Gastrocnemius medialis (tissue), 4 donors: ENCODE results near the gene ACTN3. TPM values are rescaled to one million over a fixed set of nuclear protein-coding genes. Genes with fewer than 3 reads are reported as not detected.

ENCODE experiments used
- ATAC-seq, 2 donors: fragments of 150-250 bp; one replicate each; pipeline ENCODE4 v1.9.1; 2016
- DNase-seq, 2 donors: peaks; one replicate each; pipeline ENCODE4 v3.0.0-alpha.2; 2019
- H3K27ac ChIP-seq, 4 donors: fragments of 200-600 bp; sonication (generic); 1 replicate in 1 of 4; 2 replicates in 3 of 4; pipeline ENCODE4 v1.5.1; 2016 to 2018; ENCODE audit warnings: mild to moderate bottlenecking in 2 of 4, moderate library complexity in 1 of 4
- H3K27me3 ChIP-seq, 3 donors: fragments of 200-600 bp; sonication (generic) in 2 of 3; 1 replicate in 1 of 3; 2 replicates in 2 of 3; pipeline versions ENCODE4 v1.5.1 to v1.6.0; 2016 to 2019; ENCODE audit warnings: mild to moderate bottlenecking in 1 of 3, moderate library complexity in 1 of 3
- H3K36me3 ChIP-seq, 2 donors: fragments of 200-600 bp; sonication (generic) in 1 of 2; one replicate each; pipeline ENCODE4 v1.5.1; 2017 to 2018
- H3K4me1 ChIP-seq, 2 donors: fragments of 200-600 bp; sonication (generic) in 1 of 2; one replicate each; pipeline ENCODE4 v1.5.1; 2016 to 2017; ENCODE audit warnings: mild to moderate bottlenecking in 2 of 2
- H3K4me3 ChIP-seq, 4 donors: fragments of 200-600 bp; sonication (generic) in 3 of 4; 1 replicate in 1 of 4; 2 replicates in 3 of 4; pipeline ENCODE4 v1.5.1; 2016 to 2019; ENCODE audit warnings: mild to moderate bottlenecking in 2 of 4
- H3K9me3 ChIP-seq, 3 donors: fragments of 200-600 bp; sonication (generic) in 2 of 3; 1 replicate in 1 of 3; 2 replicates in 2 of 3; pipeline ENCODE4 v1.5.1; 2016 to 2019
- CTCF ChIP-seq, 5 experiments: fragments of 450-650 bp in 3 of 5; fragments of 200-600 bp in 2 of 5; sonication (generic) in 2 of 5; IDR thresholded peaks in 4 of 5; conservative IDR thresholded peaks in 1 of 5; 1 replicate in 4 of 5; 2 replicates in 1 of 5; pipeline ENCODE4 v1.5.1; 2016 to 2019; ENCODE audit warnings: antibody characterized with exemption in 5 of 5, mild to moderate bottlenecking in 3 of 5, moderate library complexity in 3 of 5
- POLR2A ChIP-seq, 2 donors: fragments of 450-650 bp; IDR thresholded peaks; one replicate each; pipeline ENCODE4 v1.6.1; 2017; ENCODE audit warnings: antibody characterized with exemption in 2 of 2, mild to moderate bottlenecking in 2 of 2, moderate library complexity in 2 of 2
- in situ Hi-C, 4 donors: fragments of 200-750 bp; cut with MboI; loops; one replicate each; pipeline versions ENCODE4 v1.15.0 to v1.8.0; 2017; ENCODE audit warnings: low sequenced_read_pairs in 4 of 4
- intact Hi-C: fragments of 100-400 bp; cut with DNase I; formaldehyde crosslinking; loops from one replicate; pipeline ENCODE4 v1.15.1; 2023; ENCODE audit warnings: low total_unique reads
- total RNA-seq, 4 donors: library from RNA; depleted of rRNA; stranded (reverse); fragments of >200 nt; gene quantifications; one replicate each; pipeline versions ENCODE4 v1.1.0 to v1.2.3, GENCODE V29; 2016

The ACTN3 gene
- total RNA-seq: 1 to 10 TPM in 3 of 4 donors, under 1 TPM in 1; 0.85 to 2.4 (median 1.2) TPM

GRCh38 chr11:66546368-66546965 is at the start of gene ACTN3:
TSS of gene ACTN3 (plus strand) at chr11:66546903. CDS start at chr11:66546938, 35 bp downstream.
- H3K4me1 ChIP-seq: peaks cover 25 to 50% of the 10 kb centered on the region in 2 donors
- H3K27ac ChIP-seq: peak within 1 kb of the TSS; percentile 79 to 94 (median 91)
- no peak for TF ChIP-seq CTCF (IDR thresholded peaks at IDR 0.05 in 4 of 5, conservative IDR thresholded peaks at IDR 0.05 in 1 of 5)
- no peak for TF ChIP-seq POLR2A (IDR thresholded peaks at IDR 0.05)
- DNase-seq (peak; percentile 27 to 52), ATAC-seq (peak; percentile 7)
- H3K4me3 ChIP-seq: peak within 1 kb of the TSS; percentile 70 to 99 (median 80)
- no peaks in the 10 kb centered on the region for H3K9me3 ChIP-seq
- in situ Hi-C loops: no loop called here
- intact Hi-C loops: loop anchor here (1.0 to 2.0 kb wide), 3 partner anchors 22 to 132 kb away; partner anchors contain the start of genes CCDC87 and CCS
- H3K27me3 ChIP-seq: no peaks in the 10 kb centered on the region
- peaks cover 0 to 4% of the 10 kb centered on the region in 2 donors for H3K36me3 ChIP-seq

- in situ Hi-C loops (no loop called here), intact Hi-C loops (no loop called here)
- Histone ChIP-seq H3K4me1 (no peaks in the 10 kb centered on the region), H3K9me3 (no peaks in the 10 kb centered on the region), H3K4me3 (no peak overlapping the region), H3K36me3 (peaks cover 0 to 66% of the 10 kb centered on the region in 2 donors), H3K27me3 (no peaks in the 10 kb centered on the region), H3K27ac (no peak overlapping the region)
- TF ChIP-seq CTCF (IDR thresholded peaks at IDR 0.05 in 4 of 5, conservative IDR thresholded peaks at IDR 0.05 in 1 of 5): no peak
- TF ChIP-seq POLR2A (IDR thresholded peaks at IDR 0.05): no peak
- DNase-seq (no peak), ATAC-seq (no peak)
Measured at GRCh38 chr11:66497206-66497605, 49.5 kb upstream of the ACTN3 start.

- intact Hi-C loops: no loop called here
- no peak overlapping the region for H3K4me3 ChIP-seq
- no peaks in the 10 kb centered on the region for H3K4me1 ChIP-seq
- H3K27me3 ChIP-seq: no peaks in the 10 kb centered on the region
- no peak for ATAC-seq
- in situ Hi-C loops: no loop called here
- no peak for DNase-seq
- H3K9me3 ChIP-seq: no peaks in the 10 kb centered on the region
- TF ChIP-seq POLR2A (IDR thresholded peaks at IDR 0.05) (no peak), CTCF (IDR thresholded peaks at IDR 0.05 in 4 of 5, conservative IDR thresholded peaks at IDR 0.05 in 1 of 5) (no peak)
- no peak overlapping the region for H3K27ac ChIP-seq
- peaks cover 0 to 54% of the 10 kb centered on the region in 2 donors for H3K36me3 ChIP-seq
Measured at GRCh38 chr11:66498506-66498905, 48.2 kb upstream of the ACTN3 start.

- in situ Hi-C loops (no loop called here), intact Hi-C loops (no loop called here)
- Histone ChIP-seq H3K27me3 (no peaks in the 10 kb centered on the region), H3K4me3 (no peak overlapping the region), H3K4me1 (peaks cover 2 to 3% of the 10 kb centered on the region in 2 donors), H3K36me3 (peaks cover 0 to 21% of the 10 kb centered on the region in 2 donors), H3K27ac (no peak overlapping the region), H3K9me3 (no peaks in the 10 kb centered on the region)
- DNase-seq: no peak
- no peak for ATAC-seq
- no peak for TF ChIP-seq CTCF (IDR thresholded peaks at IDR 0.05 in 4 of 5, conservative IDR thresholded peaks at IDR 0.05 in 1 of 5)
- no peak for TF ChIP-seq POLR2A (IDR thresholded peaks at IDR 0.05)
Measured at GRCh38 chr11:66505276-66505816, 41.4 kb upstream of the ACTN3 start.
